Fibroblast of mammary gland (primary cell): Measurements from ENCODE around the gene ZC3H4.
A peak's percentile ranks its signal among the peaks of the same experiment; 100 is the strongest.
"Not testable (repeated sequence)": the region's sequence is repeated elsewhere in the genome, so short reads cannot be mapped to it uniquely, and the experiment has no call there.

ENCODE experiments used
- DNase-seq: peaks from one replicate; pipeline ENCODE4 v3.0.0-alpha.2; 2010; ENCODE audit warnings: low read depth
- H3K4me3 ChIP-seq: 2 replicates; pipeline ENCODE4 v1.5.1; 2011; ENCODE audit warnings: low read depth, mild to moderate bottlenecking, low read length, moderate library complexity; ENCODE audit not compliant: control insufficient read depth
- CTCF ChIP-seq: conservative IDR thresholded peaks from 2 replicates; pipeline ENCODE4 v1.5.1; 2011; ENCODE audit warnings: low read depth, low read length, inconsistent platforms; ENCODE audit not compliant: control insufficient read depth, insufficient read depth

ZC3H4 gene

DNA sequence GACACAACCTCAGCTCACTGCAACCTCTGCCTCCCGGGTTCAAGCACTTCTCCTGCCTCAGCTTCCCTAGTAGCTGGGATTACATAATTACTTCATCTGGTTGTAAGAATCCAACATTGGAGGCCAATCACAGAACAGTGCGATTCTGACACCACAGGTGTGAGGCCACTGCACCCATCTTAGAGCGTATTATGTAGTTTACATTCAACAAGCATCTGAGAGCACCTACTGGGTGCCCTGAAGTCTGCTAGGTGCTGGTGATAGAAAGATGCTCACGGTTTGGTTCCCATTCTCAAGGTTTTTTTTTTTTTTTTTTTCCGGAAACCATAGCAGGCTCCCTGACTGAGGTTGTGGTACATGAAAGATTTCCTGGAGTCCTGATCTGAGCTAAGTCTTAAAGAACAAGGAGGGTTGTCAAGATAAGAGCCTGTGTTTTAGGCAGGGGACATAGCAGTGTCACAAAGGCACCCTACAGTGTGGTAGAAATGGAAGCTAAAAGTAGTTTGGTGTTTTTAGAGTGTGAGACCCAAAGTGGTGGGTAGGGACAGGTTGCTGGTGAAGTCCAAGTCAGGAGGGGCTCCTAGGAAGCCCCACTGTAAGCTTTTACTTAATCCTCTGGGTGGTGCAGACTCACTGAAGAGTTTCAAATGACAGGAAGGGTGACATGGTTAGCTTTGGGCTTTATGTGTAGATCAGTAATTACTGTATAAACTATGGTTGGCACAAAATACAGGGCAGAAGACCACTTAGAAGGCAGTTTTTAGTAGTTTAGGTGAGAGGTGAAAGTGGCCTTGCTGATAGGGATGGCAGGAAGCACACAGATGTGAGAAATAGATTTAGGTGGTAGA is 32.3 kb upstream of the ZC3H4 start:
- no peak for DNase-seq
- no peak overlapping the region for H3K4me3 ChIP-seq
- no peak for TF ChIP-seq CTCF

DNA sequence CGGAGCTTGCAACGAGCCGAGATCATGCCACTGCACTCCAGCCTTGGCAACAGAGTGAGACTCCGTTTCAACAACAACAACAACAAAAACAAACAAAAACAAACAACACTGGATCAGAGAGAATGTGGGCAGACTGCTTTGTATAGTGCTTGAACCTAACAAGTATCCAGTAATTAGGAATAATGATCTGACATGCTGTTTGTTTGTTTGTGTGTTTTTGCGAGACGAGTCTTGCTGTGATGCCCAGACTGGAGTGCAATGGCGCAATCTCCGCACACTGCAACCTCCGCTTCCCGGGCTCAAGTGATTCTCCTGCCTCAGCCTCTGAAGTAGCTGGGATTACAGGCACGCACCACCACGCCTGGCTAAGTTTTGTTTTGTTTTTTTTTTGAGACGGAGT is 31.1 kb upstream of the ZC3H4 start:
- no peak for DNase-seq
- no peak for TF ChIP-seq CTCF

DNA sequence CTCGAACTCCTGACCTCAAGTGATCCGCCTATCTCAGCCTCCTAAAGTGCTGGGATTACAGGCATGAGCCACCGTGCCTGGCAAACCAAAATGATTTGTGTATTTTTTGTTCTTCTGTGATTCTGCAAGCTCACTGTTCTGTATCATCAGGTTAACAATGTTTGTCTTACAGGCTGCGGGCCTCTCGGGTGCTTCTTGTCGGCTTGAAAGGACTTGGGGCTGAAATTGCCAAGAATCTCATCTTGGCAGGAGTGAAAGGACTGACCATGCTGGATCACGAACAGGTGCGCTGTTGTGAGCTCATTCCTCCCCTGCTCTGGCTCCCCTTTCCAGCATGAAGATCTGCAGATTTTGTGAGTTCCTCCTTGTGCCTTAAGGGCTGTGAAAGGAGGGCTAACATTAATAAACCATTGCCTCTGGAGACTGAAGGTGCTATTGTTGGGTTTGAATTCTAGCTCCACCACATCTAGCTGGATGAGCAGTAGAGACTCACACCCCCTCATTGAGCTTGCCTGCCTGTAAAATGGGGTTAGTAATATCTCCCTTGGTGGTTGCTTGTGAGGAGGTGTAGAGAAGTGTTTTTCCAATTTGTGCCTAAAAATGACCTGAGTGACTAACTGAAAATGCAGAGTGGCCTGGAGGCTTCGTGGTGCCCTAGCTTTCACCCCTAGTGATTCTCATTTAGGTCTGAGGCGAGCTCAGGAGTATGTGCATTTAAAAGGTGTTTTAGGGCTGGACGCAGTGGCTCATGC is 29.9 kb upstream of the ZC3H4 start:
- no peak for DNase-seq
- no peak overlapping the region for H3K4me3 ChIP-seq
- TF ChIP-seq CTCF = no peak

More for the DNA sequence above, 31.1 kb upstream of the ZC3H4 start:
- H3K4me3 ChIP-seq = no peak overlapping the region

DNA sequence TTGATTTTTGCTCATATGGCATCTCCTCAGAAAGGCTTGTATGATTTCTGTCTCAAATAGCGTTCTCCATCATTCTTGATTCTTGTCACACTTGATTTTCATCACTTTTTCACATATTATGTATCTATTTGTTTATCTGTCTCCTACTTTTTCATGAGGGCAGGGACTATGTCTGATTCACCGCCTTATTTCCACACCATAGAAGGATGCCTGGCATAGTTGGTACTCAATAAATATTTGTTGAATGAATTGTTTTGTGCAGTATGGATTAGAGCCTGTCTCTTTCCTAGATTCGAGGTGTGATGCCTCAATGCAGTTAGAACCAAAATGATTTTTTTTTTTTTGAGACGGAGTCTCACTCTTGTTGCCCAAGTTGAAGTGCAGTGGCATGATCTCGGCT is 29.2 kb upstream of the ZC3H4 start:
- no peak for DNase-seq
- no peak overlapping the region for H3K4me3 ChIP-seq

GRCh38 chr19:47141695-47142094 is 28.1 kb upstream of the ZC3H4 start:
- no peak for DNase-seq
- no peak overlapping the region for H3K4me3 ChIP-seq
- TF ChIP-seq CTCF = no peak

More for the DNA sequence above, 29.2 kb upstream of the ZC3H4 start:
- no peak for TF ChIP-seq CTCF

- peak; percentile 54 for DNase-seq
- H3K4me3 ChIP-seq = not testable (repeated sequence)
Measured at GRCh38 chr19:47141252-47141651, 27.7 kb upstream of the ZC3H4 start.

- no peak for DNase-seq
- TF ChIP-seq CTCF = no peak
- no peak overlapping the region for H3K4me3 ChIP-seq
Measured at GRCh38 chr19:47135156-47135555, 21.6 kb upstream of the ZC3H4 start.
